HEK293 (cell line): Measurements from ENCODE around the gene SPPL2C.

Experiments
- HOXD13 ChIP-seq: sonication (generic); formaldehyde crosslinking; IDR thresholded peaks from 2 replicates; pipeline ENCODE4 v1.8.0; 2022; ENCODE audit warnings: missing genetic modification reagents, borderline replicate concordance
- INSM2 ChIP-seq: fragments of 450-650 bp; formaldehyde crosslinking; IDR thresholded peaks from 2 replicates; pipeline ENCODE4 v1.5.1; 2016; ENCODE audit warnings: missing biosample characterization, missing genetic modification characterization
- KLF9 ChIP-seq: fragments of 450-650 bp; formaldehyde crosslinking; IDR thresholded peaks from 2 replicates; pipeline ENCODE4 v1.5.1; 2016; ENCODE audit warnings: missing biosample characterization, missing genetic modification characterization, low read depth
- MYNN ChIP-seq: fragments of 450-650 bp; formaldehyde crosslinking; IDR thresholded peaks from 2 replicates; pipeline ENCODE4 v1.5.1; 2016; ENCODE audit warnings: missing biosample characterization, missing genetic modification characterization, borderline replicate concordance
- PBX3 ChIP-seq: sonication (generic); formaldehyde crosslinking; IDR thresholded peaks from 2 replicates; pipeline ENCODE4 v1.8.1; 2022; ENCODE audit warnings: mild to moderate bottlenecking, moderate library complexity, missing genetic modification reagents
- PRDM1 ChIP-seq: fragments of 450-650 bp; formaldehyde crosslinking; IDR thresholded peaks from 2 replicates; pipeline ENCODE4; 2016; ENCODE audit warnings: missing biosample characterization, missing genetic modification characterization
- SETDB1 ChIP-seq: IDR thresholded peaks from one replicate; pipeline ENCODE4 v1.6.1; 2017; ENCODE audit warnings: mild to moderate bottlenecking, low read length, moderate library complexity, mixed read lengths; ENCODE audit not compliant: insufficient read length
- SP2 ChIP-seq: fragments of 450-650 bp; formaldehyde crosslinking; IDR thresholded peaks from 2 replicates; pipeline ENCODE4 v1.5.1; 2016; ENCODE audit warnings: missing biosample characterization, missing genetic modification characterization
- WT1 ChIP-seq: fragments of 450-650 bp; formaldehyde crosslinking; IDR thresholded peaks from 2 replicates; pipeline ENCODE4 v1.5.1; 2016; ENCODE audit warnings: missing biosample characterization, missing genetic modification characterization
- ZBTB48 ChIP-seq: fragments of 450-650 bp; formaldehyde crosslinking; IDR thresholded peaks from 2 replicates; pipeline ENCODE4 v1.5.1; 2016; ENCODE audit warnings: missing biosample characterization, missing genetic modification characterization
- ZFP41 ChIP-seq: fragments of 450-650 bp; formaldehyde crosslinking; IDR thresholded peaks from 2 replicates; pipeline ENCODE4 v1.5.1; 2016; ENCODE audit warnings: missing biosample characterization, missing genetic modification characterization, borderline replicate concordance
- ZNF112 ChIP-seq: fragments of 450-650 bp; formaldehyde crosslinking; IDR thresholded peaks from 2 replicates; pipeline ENCODE4 v1.5.0; 2017; ENCODE audit warnings: missing biosample characterization, missing genetic modification characterization
- ZNF121 ChIP-seq: fragments of 450-650 bp; formaldehyde crosslinking; IDR thresholded peaks from 2 replicates; pipeline ENCODE4 v1.5.1; 2016; ENCODE audit warnings: missing biosample characterization, missing genetic modification characterization
- ZNF138 ChIP-seq: fragments of 450-650 bp; formaldehyde crosslinking; IDR thresholded peaks from 2 replicates; pipeline ENCODE4 v1.5.1; 2016; ENCODE audit warnings: missing biosample characterization, missing genetic modification characterization, borderline replicate concordance
- ZNF211 ChIP-seq: fragments of 450-650 bp; formaldehyde crosslinking; IDR thresholded peaks from 2 replicates; pipeline ENCODE4 v1.5.1; 2016; ENCODE audit warnings: low read depth, missing biosample characterization, missing genetic modification characterization
- ZNF239 ChIP-seq: fragments of 450-650 bp; formaldehyde crosslinking; IDR thresholded peaks from 2 replicates; pipeline ENCODE4 v1.5.1; 2016; ENCODE audit warnings: missing biosample characterization, missing genetic modification characterization
- ZNF24 ChIP-seq: fragments of 450-650 bp; formaldehyde crosslinking; IDR thresholded peaks from 2 replicates; pipeline ENCODE4 v1.5.1; 2016; ENCODE audit warnings: missing biosample characterization, missing genetic modification characterization
- ZNF292 ChIP-seq: fragments of 450-650 bp; formaldehyde crosslinking; IDR thresholded peaks from 2 replicates; pipeline ENCODE4 v1.5.1; 2016; ENCODE audit warnings: low read depth, missing biosample characterization, missing genetic modification characterization, borderline replicate concordance
- ZNF335 ChIP-seq: fragments of 450-650 bp; formaldehyde crosslinking; conservative IDR thresholded peaks from 2 replicates; pipeline ENCODE4 v1.5.1; 2016; ENCODE audit warnings: missing biosample characterization, missing genetic modification characterization
- ZNF423 ChIP-seq: fragments of 450-650 bp; formaldehyde crosslinking; IDR thresholded peaks from 2 replicates; pipeline ENCODE4 v1.5.1; 2016; ENCODE audit warnings: missing biosample characterization, missing genetic modification characterization
- ZNF521 ChIP-seq: fragments of 450-650 bp; formaldehyde crosslinking; IDR thresholded peaks from 2 replicates; pipeline ENCODE4 v1.5.1; 2017; ENCODE audit warnings: missing biosample characterization, mild to moderate bottlenecking, missing genetic modification characterization
- ZNF558 ChIP-seq: fragments of 450-650 bp; formaldehyde crosslinking; IDR thresholded peaks from 2 replicates; pipeline ENCODE4 v1.5.1; 2016; ENCODE audit warnings: missing biosample characterization, missing genetic modification characterization
- ZNF571 ChIP-seq: fragments of 450-650 bp; formaldehyde crosslinking; IDR thresholded peaks from 2 replicates; pipeline ENCODE4 v1.5.0; 2017; ENCODE audit warnings: missing biosample characterization, missing genetic modification characterization
- ZNF621 ChIP-seq: fragments of 450-650 bp; formaldehyde crosslinking; IDR thresholded peaks from 2 replicates; pipeline ENCODE4 v1.5.1; 2017; ENCODE audit warnings: missing biosample characterization, missing genetic modification characterization
- ZNF623 ChIP-seq: fragments of 450-650 bp; formaldehyde crosslinking; IDR thresholded peaks from 2 replicates; pipeline ENCODE4 v1.5.1; 2016; ENCODE audit warnings: missing biosample characterization, missing genetic modification characterization
- ZNF629 ChIP-seq: fragments of 450-650 bp; formaldehyde crosslinking; IDR thresholded peaks from 2 replicates; pipeline ENCODE4 v1.5.1; 2017; ENCODE audit warnings: missing biosample characterization, missing genetic modification characterization
- TF ChIP-seq, protein P1 (sequence below): fragments of 450-650 bp; formaldehyde crosslinking; IDR thresholded peaks from 2 replicates; pipeline ENCODE4 v1.5.1; 2016; ENCODE audit warnings: missing biosample characterization, missing genetic modification characterization
- TF ChIP-seq, protein P2 (sequence below): fragments of 450-650 bp; formaldehyde crosslinking; conservative IDR thresholded peaks from 2 replicates; pipeline ENCODE4 v1.5.1; 2016; ENCODE audit warnings: low read depth, missing biosample characterization, missing genetic modification characterization
- TF ChIP-seq, protein P3 (sequence below): fragments of 450-650 bp; IDR thresholded peaks from 2 replicates; pipeline ENCODE4 v1.5.1; 2018; ENCODE audit warnings: missing biosample characterization, mild to moderate bottlenecking, missing genetic modification characterization
- TF ChIP-seq, protein P4 (sequence below): fragments of 450-650 bp; formaldehyde crosslinking; IDR thresholded peaks from 2 replicates; pipeline ENCODE4 v1.5.1; 2017; ENCODE audit warnings: missing biosample characterization, missing genetic modification characterization

The SPPL2C gene

DNA sequence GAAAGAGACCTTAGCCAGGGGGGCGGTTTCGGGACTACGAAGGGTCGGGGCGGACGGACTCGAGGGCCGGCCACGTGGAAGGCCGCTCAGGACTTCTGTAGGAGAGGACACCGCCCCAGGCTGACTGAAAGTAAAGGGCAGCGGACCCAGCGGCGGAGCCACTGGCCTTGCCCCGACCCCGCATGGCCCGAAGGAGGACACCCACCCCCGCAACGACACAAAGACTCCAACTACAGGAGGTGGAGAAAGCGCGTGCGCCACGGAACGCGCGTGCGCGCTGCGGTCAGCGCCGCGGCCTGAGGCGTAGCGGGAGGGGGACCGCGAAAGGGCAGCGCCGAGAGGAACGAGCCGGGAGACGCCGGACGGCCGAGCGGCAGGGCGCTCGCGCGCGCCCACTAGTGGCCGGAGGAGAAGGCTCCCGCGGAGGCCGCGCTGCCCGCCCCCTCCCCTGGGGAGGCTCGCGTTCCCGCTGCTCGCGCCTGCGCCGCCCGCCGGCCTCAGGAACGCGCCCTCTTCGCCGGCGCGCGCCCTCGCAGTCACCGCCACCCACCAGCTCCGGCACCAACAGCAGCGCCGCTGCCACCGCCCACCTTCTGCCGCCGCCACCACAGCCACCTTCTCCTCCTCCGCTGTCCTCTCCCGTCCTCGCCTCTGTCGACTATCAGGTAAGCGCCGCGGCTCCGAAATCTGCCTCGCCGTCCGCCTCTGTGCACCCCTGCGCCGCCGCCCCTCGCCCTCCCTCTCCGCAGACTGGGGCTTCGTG is 49.5 kb downstream of the SPPL2C start, which contains the start of gene MAPT (continued):
- no peak for TF ChIP-seq ZNF623 (tag by site-specific recombination)
- TF ChIP-seq ZNF621 (tag by site-specific recombination), result no peak
- no peak for TF ChIP-seq PRDM1
- TF ChIP-seq SETDB1, result no peak
- TF ChIP-seq, protein P1, sequence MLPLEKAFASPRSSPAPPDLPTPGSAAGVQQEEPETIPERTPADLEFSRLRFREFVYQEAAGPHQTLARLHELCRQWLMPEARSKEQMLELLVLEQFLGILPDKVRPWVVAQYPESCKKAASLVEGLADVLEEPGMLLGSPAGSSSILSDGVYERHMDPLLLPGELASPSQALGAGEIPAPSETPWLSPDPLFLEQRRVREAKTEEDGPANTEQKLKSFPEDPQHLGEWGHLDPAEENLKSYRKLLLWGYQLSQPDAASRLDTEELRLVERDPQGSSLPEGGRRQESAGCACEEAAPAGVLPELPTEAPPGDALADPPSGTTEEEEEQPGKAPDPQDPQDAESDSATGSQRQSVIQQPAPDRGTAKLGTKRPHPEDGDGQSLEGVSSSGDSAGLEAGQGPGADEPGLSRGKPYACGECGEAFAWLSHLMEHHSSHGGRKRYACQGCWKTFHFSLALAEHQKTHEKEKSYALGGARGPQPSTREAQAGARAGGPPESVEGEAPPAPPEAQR (tag by site-specific recombination), result 0 out of 2 replicates have a peak, but pooled peaks have one; percentile 31
- TF ChIP-seq ZNF335 (tag by site-specific recombination), result peak; percentile 92
- no peak for TF ChIP-seq ZNF138
- TF ChIP-seq, protein P2, sequence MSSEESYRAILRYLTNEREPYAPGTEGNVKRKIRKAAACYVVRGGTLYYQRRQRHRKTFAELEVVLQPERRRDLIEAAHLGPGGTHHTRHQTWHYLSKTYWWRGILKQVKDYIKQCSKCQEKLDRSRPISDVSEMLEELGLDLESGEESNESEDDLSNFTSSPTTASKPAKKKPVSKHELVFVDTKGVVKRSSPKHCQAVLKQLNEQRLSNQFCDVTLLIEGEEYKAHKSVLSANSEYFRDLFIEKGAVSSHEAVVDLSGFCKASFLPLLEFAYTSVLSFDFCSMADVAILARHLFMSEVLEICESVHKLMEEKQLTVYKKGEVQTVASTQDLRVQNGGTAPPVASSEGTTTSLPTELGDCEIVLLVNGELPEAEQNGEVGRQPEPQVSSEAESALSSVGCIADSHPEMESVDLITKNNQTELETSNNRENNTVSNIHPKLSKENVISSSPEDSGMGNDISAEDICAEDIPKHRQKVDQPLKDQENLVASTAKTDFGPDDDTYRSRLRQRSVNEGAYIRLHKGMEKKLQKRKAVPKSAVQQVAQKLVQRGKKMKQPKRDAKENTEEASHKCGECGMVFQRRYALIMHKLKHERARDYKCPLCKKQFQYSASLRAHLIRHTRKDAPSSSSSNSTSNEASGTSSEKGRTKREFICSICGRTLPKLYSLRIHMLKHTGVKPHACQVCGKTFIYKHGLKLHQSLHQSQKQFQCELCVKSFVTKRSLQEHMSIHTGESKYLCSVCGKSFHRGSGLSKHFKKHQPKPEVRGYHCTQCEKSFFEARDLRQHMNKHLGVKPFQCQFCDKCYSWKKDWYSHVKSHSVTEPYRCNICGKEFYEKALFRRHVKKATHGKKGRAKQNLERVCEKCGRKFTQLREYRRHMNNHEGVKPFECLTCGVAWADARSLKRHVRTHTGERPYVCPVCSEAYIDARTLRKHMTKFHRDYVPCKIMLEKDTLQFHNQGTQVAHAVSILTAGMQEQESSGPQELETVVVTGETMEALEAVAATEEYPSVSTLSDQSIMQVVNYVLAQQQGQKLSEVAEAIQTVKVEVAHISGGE (tag by site-specific recombination), result no peak
- no peak for TF ChIP-seq ZNF423 (tag by site-specific recombination)
- TF ChIP-seq, protein P3, sequence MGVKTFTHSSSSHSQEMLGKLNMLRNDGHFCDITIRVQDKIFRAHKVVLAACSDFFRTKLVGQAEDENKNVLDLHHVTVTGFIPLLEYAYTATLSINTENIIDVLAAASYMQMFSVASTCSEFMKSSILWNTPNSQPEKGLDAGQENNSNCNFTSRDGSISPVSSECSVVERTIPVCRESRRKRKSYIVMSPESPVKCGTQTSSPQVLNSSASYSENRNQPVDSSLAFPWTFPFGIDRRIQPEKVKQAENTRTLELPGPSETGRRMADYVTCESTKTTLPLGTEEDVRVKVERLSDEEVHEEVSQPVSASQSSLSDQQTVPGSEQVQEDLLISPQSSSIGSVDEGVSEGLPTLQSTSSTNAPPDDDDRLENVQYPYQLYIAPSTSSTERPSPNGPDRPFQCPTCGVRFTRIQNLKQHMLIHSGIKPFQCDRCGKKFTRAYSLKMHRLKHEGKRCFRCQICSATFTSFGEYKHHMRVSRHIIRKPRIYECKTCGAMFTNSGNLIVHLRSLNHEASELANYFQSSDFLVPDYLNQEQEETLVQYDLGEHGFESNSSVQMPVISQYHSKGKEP, result peak; percentile 68; the same call in 1 of the 2 replicates
- TF ChIP-seq SP2 (tag by site-specific recombination), result peak; percentile 53
- TF ChIP-seq ZFP41 (tag by site-specific recombination), result no peak
- no peak; the same call in 1 of the 2 replicates for TF ChIP-seq INSM2 (tag by site-specific recombination)
- no peak for TF ChIP-seq ZNF112 (tag by site-specific recombination)
- TF ChIP-seq KLF9 (tag by site-specific recombination), result peak; percentile 89
- TF ChIP-seq ZBTB48 (tag by site-specific recombination), result no peak
- no peak for TF ChIP-seq WT1 (tag by site-specific recombination)
- 0 out of 2 replicates have a peak, but pooled peaks have one; percentile 29 for TF ChIP-seq ZNF24 (tag by site-specific recombination)
- TF ChIP-seq ZNF558 (tag by site-specific recombination), result no peak
- TF ChIP-seq, protein P4, sequence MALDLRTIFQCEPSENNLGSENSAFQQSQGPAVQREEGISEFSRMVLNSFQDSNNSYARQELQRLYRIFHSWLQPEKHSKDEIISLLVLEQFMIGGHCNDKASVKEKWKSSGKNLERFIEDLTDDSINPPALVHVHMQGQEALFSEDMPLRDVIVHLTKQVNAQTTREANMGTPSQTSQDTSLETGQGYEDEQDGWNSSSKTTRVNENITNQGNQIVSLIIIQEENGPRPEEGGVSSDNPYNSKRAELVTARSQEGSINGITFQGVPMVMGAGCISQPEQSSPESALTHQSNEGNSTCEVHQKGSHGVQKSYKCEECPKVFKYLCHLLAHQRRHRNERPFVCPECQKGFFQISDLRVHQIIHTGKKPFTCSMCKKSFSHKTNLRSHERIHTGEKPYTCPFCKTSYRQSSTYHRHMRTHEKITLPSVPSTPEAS (tag by site-specific recombination), result no peak
- no peak for TF ChIP-seq ZNF629
- no peak for TF ChIP-seq MYNN
- TF ChIP-seq ZNF521, result no peak
- TF ChIP-seq HOXD13 (CRISPR knock-in tag), result no peak
- no peak for TF ChIP-seq ZNF292 (tag by site-specific recombination)
- TF ChIP-seq ZNF121 (tag by site-specific recombination), result no peak
- TF ChIP-seq ZNF239 (tag by site-specific recombination), result no peak
- TF ChIP-seq ZNF571 (tag by site-specific recombination), result no peak
- TF ChIP-seq PBX3 (CRISPR knock-in tag), result 0 out of 2 replicates have a peak, but pooled peaks have one; percentile 41
- no peak for TF ChIP-seq ZNF211 (tag by site-specific recombination)
